SK-N-SH treated with all-trans-retinoic acid at 6 μM for 48 hours (cell line): ENCODE measurements around the gene FAF2.
A peak's percentile ranks its signal among the peaks of the same experiment; 100 is the strongest.

ENCODE experiments used
- ATAC-seq: fragments of 200-7000 bp; cut with Tn5 transposase; 3 replicates; pipeline ENCODE4 v1.9.1; 2020; ENCODE audit warnings: mild to moderate bottlenecking, moderate library complexity
- BACH2 ChIP-seq: fragments of 250-450 bp; sonication (Bioruptor Pico); IDR thresholded peaks from 2 replicates; pipeline ENCODE4 v1.9.0; 2021; ENCODE audit warnings: mild to moderate bottlenecking, borderline replicate concordance
- CSDC2 ChIP-seq: fragments of 250-450 bp; sonication (Bioruptor Pico); IDR thresholded peaks from 2 replicates; pipeline ENCODE4 v1.5.0; 2020; ENCODE audit warnings: mild to moderate bottlenecking, moderate library complexity
- ESRRG ChIP-seq: fragments of 250-450 bp; sonication (Bioruptor Pico); IDR thresholded peaks from 2 replicates; pipeline ENCODE4 v1.6.1; 2021; ENCODE audit warnings: mild to moderate bottlenecking
- GLIS3 ChIP-seq: fragments of 250-450 bp; sonication (Bioruptor Pico); IDR thresholded peaks from 2 replicates; pipeline ENCODE4 v1.5.0; 2020; ENCODE audit warnings: mild to moderate bottlenecking, moderate library complexity
- ISL1 ChIP-seq: fragments of 250-450 bp; sonication (Bioruptor Pico); IDR thresholded peaks from 2 replicates; pipeline ENCODE4 v2.1.2; 2022; ENCODE audit warnings: mild to moderate bottlenecking, moderate library complexity
- OSR1 ChIP-seq: fragments of 250-450 bp; sonication (Bioruptor Pico); IDR thresholded peaks from 2 replicates; pipeline ENCODE4 v1.8.0; 2022; ENCODE audit warnings: moderate library complexity, mild to moderate bottlenecking, inconsistent platforms
- PPARA ChIP-seq: fragments of 250-450 bp; sonication (Bioruptor Pico); IDR thresholded peaks from 2 replicates; pipeline ENCODE4 v1.5.0; 2020; ENCODE audit warnings: mild to moderate bottlenecking, borderline replicate concordance
- RARB ChIP-seq: fragments of 250-450 bp; sonication (Bioruptor Pico); IDR thresholded peaks from 2 replicates; pipeline ENCODE4 v1.8.0; 2021; ENCODE audit warnings: mild to moderate bottlenecking, moderate library complexity
- SNAI2 ChIP-seq: fragments of 250-450 bp; sonication (Bioruptor Pico); IDR thresholded peaks from 2 replicates; pipeline ENCODE4 v1.5.0; 2020; ENCODE audit warnings: mild to moderate bottlenecking, moderate library complexity
- TCF4 ChIP-seq: fragments of 250-450 bp; sonication (Bioruptor Pico); IDR thresholded peaks from 2 replicates; pipeline ENCODE4 v1.8.0; 2021; ENCODE audit warnings: mild to moderate bottlenecking, moderate library complexity, borderline replicate concordance
- TOX ChIP-seq: fragments of 250-450 bp; sonication (Bioruptor Pico); IDR thresholded peaks from 2 replicates; pipeline ENCODE4 v1.8.0; 2021; ENCODE audit warnings: mild to moderate bottlenecking, moderate library complexity, borderline replicate concordance
- ZC3H10 ChIP-seq: fragments of 250-450 bp; sonication (Bioruptor Pico); IDR thresholded peaks from 2 replicates; pipeline ENCODE4 v1.5.1; 2021; ENCODE audit warnings: mild to moderate bottlenecking, moderate library complexity
- ZFP3 ChIP-seq: fragments of 250-450 bp; sonication (Bioruptor Pico); IDR thresholded peaks from 2 replicates; pipeline ENCODE4 v1.5.0; 2020; ENCODE audit warnings: mild to moderate bottlenecking, moderate library complexity
- ZFP30 ChIP-seq: fragments of 450-650 bp; formaldehyde crosslinking; IDR thresholded peaks from 2 replicates; pipeline ENCODE4 v1.5.0; 2022; ENCODE audit warnings: mild to moderate bottlenecking, moderate library complexity
- ZNF565 ChIP-seq: fragments of 450-650 bp; formaldehyde crosslinking; conservative IDR thresholded peaks from 2 replicates; pipeline ENCODE4 v1.5.0; 2020; ENCODE audit warnings: low read depth, mild to moderate bottlenecking, moderate library complexity
- ZNF70 ChIP-seq: fragments of 450-650 bp; formaldehyde crosslinking; IDR thresholded peaks from 2 replicates; pipeline ENCODE4 v1.5.0; 2020; ENCODE audit warnings: mild to moderate bottlenecking, moderate library complexity
- ZNF8 ChIP-seq: fragments of 450-650 bp; formaldehyde crosslinking; IDR thresholded peaks from 2 replicates; pipeline ENCODE4 v1.5.0; 2020; ENCODE audit warnings: mild to moderate bottlenecking, moderate library complexity
- TF ChIP-seq, protein P1 (sequence below): fragments of 250-450 bp; sonication (Bioruptor Pico); IDR thresholded peaks from 2 replicates; pipeline ENCODE4 v1.8.0; 2020; ENCODE audit warnings: mild to moderate bottlenecking, moderate library complexity, borderline replicate concordance
- TF ChIP-seq, protein P2 (sequence below): fragments of 250-450 bp; sonication (Bioruptor Pico); IDR thresholded peaks from 2 replicates; pipeline ENCODE4 v1.5.1; 2020; ENCODE audit warnings: low read depth, mild to moderate bottlenecking, moderate library complexity
- TF ChIP-seq, protein P3 (sequence below): fragments of 250-450 bp; sonication (Bioruptor Pico); IDR thresholded peaks from 2 replicates; pipeline ENCODE4 v1.5.0; 2020; ENCODE audit warnings: mild to moderate bottlenecking, moderate library complexity
- TF ChIP-seq, protein P4 (sequence below): fragments of 250-450 bp; sonication (Bioruptor Pico); IDR thresholded peaks from 2 replicates; pipeline ENCODE4 v1.8.0; 2021; ENCODE audit warnings: low read depth, mild to moderate bottlenecking, moderate library complexity, borderline replicate concordance

FAF2 gene

DNA sequence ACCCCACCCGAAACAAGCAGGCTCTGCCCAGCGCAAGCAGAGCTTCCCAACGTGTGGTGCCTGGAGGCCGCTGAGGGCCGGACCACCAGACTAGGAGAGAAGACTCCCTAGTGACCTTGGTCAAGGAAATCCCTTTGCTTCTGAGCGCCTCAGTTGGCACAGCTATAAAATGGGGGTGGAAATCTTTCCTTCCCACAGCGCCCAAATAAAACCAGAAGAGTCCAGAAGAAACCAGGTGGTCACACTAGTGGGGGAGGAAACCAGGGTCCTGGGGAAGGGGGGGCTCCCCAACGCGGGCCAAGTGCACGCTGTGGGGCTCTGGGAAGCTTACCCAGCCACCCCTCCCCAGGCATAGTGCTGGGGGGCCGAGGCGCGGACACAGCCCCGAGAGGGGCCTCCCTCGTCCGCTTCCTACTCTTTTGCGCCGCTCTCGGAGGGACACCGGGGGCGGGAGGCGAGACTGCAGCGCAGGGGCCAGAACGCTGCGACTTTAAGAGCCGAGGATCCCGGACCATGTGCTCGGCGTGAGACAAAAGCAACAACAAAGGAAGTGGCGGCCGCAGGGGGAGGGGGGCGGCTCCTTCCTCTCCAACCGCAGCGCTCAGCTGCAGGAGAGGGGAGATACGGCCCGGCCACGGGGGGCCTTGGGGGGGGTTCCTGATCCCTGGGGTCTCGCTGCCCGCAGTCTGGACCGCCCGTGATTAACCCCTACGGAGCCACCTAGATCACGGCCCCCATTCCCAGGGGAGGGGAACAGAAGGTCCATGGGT lies 88.1 kb downstream of the FAF2 start:
- no peak for TF ChIP-seq PPARA (CRISPR knock-in tag)
- TF ChIP-seq, protein P1, sequence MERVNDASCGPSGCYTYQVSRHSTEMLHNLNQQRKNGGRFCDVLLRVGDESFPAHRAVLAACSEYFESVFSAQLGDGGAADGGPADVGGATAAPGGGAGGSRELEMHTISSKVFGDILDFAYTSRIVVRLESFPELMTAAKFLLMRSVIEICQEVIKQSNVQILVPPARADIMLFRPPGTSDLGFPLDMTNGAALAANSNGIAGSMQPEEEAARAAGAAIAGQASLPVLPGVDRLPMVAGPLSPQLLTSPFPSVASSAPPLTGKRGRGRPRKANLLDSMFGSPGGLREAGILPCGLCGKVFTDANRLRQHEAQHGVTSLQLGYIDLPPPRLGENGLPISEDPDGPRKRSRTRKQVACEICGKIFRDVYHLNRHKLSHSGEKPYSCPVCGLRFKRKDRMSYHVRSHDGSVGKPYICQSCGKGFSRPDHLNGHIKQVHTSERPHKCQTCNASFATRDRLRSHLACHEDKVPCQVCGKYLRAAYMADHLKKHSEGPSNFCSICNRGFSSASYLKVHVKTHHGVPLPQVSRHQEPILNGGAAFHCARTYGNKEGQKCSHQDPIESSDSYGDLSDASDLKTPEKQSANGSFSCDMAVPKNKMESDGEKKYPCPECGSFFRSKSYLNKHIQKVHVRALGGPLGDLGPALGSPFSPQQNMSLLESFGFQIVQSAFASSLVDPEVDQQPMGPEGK (CRISPR knock-in tag) = peak; percentile 61; the same call in 1 of the 2 replicates
- ATAC-seq = peak; percentile 60

DNA sequence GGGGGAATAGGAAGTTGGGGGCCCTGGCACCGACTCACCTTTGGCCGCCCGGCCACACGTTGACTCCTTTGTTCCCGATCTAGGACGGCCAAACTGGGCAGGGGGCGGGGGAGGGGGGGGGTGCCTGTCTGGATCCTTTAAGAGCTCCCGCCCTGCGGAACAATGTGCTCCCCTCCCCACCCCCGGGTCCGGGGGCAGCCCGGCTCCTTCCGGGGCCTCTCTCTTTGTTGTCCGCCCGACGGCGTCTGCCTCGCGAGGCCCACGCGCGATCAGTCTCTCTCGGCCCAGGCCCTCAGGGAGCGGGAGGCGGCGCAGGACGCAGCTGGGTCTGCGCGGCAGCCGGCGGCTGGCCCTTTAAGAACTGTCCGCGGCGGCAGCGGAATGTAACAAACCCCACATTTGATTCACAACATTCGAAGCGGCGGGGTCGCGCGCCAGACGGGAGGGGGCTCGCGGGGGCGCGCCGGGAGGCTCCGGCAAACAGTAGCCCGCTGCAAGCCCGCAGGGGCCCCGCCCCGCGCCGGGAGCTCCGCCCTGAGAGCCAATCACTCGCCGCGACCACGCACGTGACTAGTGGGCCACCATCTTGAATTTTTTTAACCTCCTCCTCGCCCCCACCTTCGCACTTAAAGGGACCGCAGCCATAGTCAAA lies 88.8 kb downstream of the FAF2 start, which contains the start of gene RNF44:
RNF44 (minus strand) TSS at position 501 of the 652 bp plus-strand sequence. CDS start 4,930 bp downstream, outside the sequence.
- TF ChIP-seq ISL1 (CRISPR knock-in tag) (no peak), ZNF70 (CRISPR knock-in tag) (no peak), GLIS3 (CRISPR knock-in tag) (0 out of 2 replicates have a peak, but pooled peaks have one; percentile 26), ESRRG (CRISPR knock-in tag) (no peak), ZFP3 (no peak), TCF4 (CRISPR knock-in tag) (no peak), OSR1 (no peak), ZNF8 (CRISPR knock-in tag) (no peak)
- TF ChIP-seq, protein P1 (CRISPR knock-in tag) = peak; percentile 40; the same call in 1 of the 2 replicates
- TF ChIP-seq, protein P2, sequence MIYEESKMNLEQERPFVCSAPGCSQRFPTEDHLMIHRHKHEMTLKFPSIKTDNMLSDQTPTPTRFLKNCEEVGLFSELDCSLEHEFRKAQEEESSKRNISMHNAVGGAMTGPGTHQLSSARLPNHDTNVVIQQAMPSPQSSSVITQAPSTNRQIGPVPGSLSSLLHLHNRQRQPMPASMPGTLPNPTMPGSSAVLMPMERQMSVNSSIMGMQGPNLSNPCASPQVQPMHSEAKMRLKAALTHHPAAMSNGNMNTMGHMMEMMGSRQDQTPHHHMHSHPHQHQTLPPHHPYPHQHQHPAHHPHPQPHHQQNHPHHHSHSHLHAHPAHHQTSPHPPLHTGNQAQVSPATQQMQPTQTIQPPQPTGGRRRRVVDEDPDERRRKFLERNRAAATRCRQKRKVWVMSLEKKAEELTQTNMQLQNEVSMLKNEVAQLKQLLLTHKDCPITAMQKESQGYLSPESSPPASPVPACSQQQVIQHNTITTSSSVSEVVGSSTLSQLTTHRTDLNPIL = no peak
- ATAC-seq = peak; percentile 82

DNA sequence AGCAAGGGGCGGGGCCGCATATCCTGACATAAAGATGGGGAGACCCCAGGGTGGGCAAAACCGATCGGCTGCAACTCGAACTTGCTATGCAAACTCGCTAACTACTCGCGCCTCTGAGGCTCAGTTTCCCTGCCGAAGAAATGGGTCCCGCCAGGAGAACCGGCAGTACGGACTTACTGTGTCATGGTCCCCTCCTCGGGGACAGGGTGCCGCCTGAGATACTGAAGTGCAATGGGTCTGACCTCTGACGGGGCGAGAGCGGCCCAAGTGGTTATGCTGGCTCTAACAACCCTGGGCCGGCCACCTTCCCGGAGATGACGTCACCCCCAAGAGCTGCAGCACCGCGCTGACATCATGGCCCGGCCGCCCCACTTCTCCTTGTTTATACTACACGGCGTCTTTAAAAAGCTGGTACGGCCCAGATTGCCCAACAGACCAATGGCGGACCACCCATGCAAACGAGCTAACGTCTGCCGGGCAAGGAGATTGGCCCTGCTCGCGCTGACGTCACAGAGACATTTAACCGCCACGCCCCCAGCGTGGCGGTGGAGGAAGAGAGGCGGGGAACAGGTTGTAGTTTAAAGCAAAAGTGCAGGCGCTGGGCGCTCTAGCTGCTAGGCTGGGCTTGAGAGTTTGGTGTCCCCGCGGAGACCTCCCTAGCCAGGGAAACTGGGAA lies 89.5 kb downstream of the FAF2 start:
- peak; percentile 89 for ATAC-seq
- TF ChIP-seq, protein P1 (CRISPR knock-in tag) = no peak
- no peak for TF ChIP-seq ZNF70 (CRISPR knock-in tag)
- TF ChIP-seq TOX = no peak
- no peak for TF ChIP-seq ISL1 (CRISPR knock-in tag)
- TF ChIP-seq SNAI2 (CRISPR knock-in tag) = 0 out of 2 replicates have a peak, but pooled peaks have one; percentile 44
- TF ChIP-seq, protein P3, sequence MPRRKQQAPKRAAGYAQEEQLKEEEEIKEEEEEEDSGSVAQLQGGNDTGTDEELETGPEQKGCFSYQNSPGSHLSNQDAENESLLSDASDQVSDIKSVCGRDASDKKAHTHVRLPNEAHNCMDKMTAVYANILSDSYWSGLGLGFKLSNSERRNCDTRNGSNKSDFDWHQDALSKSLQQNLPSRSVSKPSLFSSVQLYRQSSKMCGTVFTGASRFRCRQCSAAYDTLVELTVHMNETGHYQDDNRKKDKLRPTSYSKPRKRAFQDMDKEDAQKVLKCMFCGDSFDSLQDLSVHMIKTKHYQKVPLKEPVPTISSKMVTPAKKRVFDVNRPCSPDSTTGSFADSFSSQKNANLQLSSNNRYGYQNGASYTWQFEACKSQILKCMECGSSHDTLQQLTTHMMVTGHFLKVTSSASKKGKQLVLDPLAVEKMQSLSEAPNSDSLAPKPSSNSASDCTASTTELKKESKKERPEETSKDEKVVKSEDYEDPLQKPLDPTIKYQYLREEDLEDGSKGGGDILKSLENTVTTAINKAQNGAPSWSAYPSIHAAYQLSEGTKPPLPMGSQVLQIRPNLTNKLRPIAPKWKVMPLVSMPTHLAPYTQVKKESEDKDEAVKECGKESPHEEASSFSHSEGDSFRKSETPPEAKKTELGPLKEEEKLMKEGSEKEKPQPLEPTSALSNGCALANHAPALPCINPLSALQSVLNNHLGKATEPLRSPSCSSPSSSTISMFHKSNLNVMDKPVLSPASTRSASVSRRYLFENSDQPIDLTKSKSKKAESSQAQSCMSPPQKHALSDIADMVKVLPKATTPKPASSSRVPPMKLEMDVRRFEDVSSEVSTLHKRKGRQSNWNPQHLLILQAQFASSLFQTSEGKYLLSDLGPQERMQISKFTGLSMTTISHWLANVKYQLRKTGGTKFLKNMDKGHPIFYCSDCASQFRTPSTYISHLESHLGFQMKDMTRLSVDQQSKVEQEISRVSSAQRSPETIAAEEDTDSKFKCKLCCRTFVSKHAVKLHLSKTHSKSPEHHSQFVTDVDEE (CRISPR knock-in tag) = no peak
- TF ChIP-seq ZFP3 = peak; percentile 69; the same call in 1 of the 2 replicates
- no peak for TF ChIP-seq ZC3H10 (CRISPR knock-in tag)
- TF ChIP-seq GLIS3 (CRISPR knock-in tag) = no peak
- no peak for TF ChIP-seq ESRRG (CRISPR knock-in tag)
- no peak for TF ChIP-seq ZFP30 (CRISPR knock-in tag)
- TF ChIP-seq, protein P4, sequence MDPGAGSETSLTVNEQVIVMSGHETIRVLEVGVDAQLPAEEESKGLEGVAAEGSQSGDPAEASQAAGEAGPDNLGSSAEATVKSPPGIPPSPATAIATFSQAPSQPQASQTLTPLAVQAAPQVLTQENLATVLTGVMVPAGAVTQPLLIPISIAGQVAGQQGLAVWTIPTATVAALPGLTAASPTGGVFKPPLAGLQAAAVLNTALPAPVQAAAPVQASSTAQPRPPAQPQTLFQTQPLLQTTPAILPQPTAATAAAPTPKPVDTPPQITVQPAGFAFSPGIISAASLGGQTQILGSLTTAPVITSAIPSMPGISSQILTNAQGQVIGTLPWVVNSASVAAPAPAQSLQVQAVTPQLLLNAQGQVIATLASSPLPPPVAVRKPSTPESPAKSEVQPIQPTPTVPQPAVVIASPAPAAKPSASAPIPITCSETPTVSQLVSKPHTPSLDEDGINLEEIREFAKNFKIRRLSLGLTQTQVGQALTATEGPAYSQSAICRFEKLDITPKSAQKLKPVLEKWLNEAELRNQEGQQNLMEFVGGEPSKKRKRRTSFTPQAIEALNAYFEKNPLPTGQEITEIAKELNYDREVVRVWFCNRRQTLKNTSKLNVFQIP (CRISPR knock-in tag) = no peak
- TF ChIP-seq PPARA (CRISPR knock-in tag) = no peak
- TF ChIP-seq, protein P2 = peak; percentile 87; the same call in 1 of the 2 replicates
- no peak for TF ChIP-seq ZNF8 (CRISPR knock-in tag)
- no peak for TF ChIP-seq ZNF565
- no peak for TF ChIP-seq CSDC2 (CRISPR knock-in tag)
- TF ChIP-seq BACH2 (CRISPR knock-in tag) = peak; percentile 72; the same call in 1 of the 2 replicates
- no peak for TF ChIP-seq RARB (CRISPR knock-in tag)
